K562 (cell line): ENCODE data around the gene PRKRIP1. TPM values are rescaled to one million over a fixed set of nuclear protein-coding genes. Genes with fewer than 3 reads are reported as not detected.
A peak's percentile ranks its signal among the peaks of the same experiment; 100 is the strongest.

Experiments
- ATAC-seq: fragments of 200-7000 bp; cut with Tn5 transposase; 3 replicates; pipeline ENCODE4 v1.9.1; 2020; ENCODE audit warnings: moderate library complexity
- BruUV-seq: library from RNA; stranded (reverse); fragments of 400-500 nt; replicated peaks from 2 replicates; lab custom pipeline; 2021; lab: Mats Ljungman, UMichigan
- CTCF ChIA-PET: fragments of 300-600 bp; formaldehyde crosslinking; extraction: SDS; loops from one replicate; lab custom pipeline; 2021; ENCODE audit warnings: low intra/inter-chr PET ratio; lab: Yijun Ruan, JAX
- POLR2A ChIA-PET: fragments of 300-600, 350-650 bp; sonication (Branson Sonifier 250); formaldehyde crosslinking; extraction: SDS; loops from one replicate; lab custom pipeline; 2021; ENCODE audit warnings: antibody characterized with exemption, inconsistent platforms; lab: Yijun Ruan, JAX
- DNase-seq, 4 experiments: peaks; one replicate each; pipeline versions ENCODE4 v3.0.0 to v3.0.0-alpha.2; 2011 to 2018; ENCODE audit warnings: low spot score in 3 of 4, mixed read lengths in 3 of 4; ENCODE audit errors: extremely low read depth in 1 of 4
- FAIRE-seq: peaks from 2 replicates; lab custom pipeline; 2011; peaks lifted over from hg19 to GRCh38; lab: Jason Lieb, UNC
- H2AFZ ChIP-seq: 2 replicates; pipeline ENCODE4 v1.6.0; 2011; ENCODE audit warnings: low read depth, low read length, control low read depth, inconsistent platforms
- H3K27ac ChIP-seq: fragments of 200-600 bp; 3 replicates; pipeline ENCODE4 v1.8.0; 2011; ENCODE audit warnings: low read depth, mild to moderate bottlenecking, control low read depth, inconsistent platforms, low read length, moderate library complexity, mixed read lengths; ENCODE audit errors: extremely low read depth
- H3K27me3 ChIP-seq, 2 experiments: fragments of 300-600 bp in 1 of 2; 2 replicates in 1 of 2; 3 replicates in 1 of 2; pipeline versions ENCODE4 v1.6.0 to v1.8.0; 2011; ENCODE audit warnings: inconsistent platforms in 2 of 2, low read length in 2 of 2, mild to moderate bottlenecking in 1 of 2, mixed read lengths in 1 of 2, moderate library complexity in 1 of 2; ENCODE audit not compliant: control insufficient read depth in 2 of 2, insufficient read depth in 2 of 2
- H3K36me3 ChIP-seq: fragments of 300-600 bp; 3 replicates; pipeline ENCODE4 v1.8.0; 2011; ENCODE audit warnings: mild to moderate bottlenecking, low read length, inconsistent platforms; ENCODE audit not compliant: control insufficient read depth, insufficient read depth
- H3K4me1 ChIP-seq, 2 experiments: fragments of 200-600 bp in 1 of 2; replicated peaks in 1 of 2; 2 replicates in 1 of 2; 3 replicates in 1 of 2; pipeline versions ENCODE4 v1.5.1 to v1.8.0; 2011; ENCODE audit warnings: inconsistent platforms in 2 of 2, low read length in 2 of 2, mild to moderate bottlenecking in 1 of 2, mixed read lengths in 1 of 2, moderate library complexity in 1 of 2; ENCODE audit not compliant: control insufficient read depth in 2 of 2, insufficient read depth in 2 of 2
- H3K4me2 ChIP-seq: 2 replicates; pipeline ENCODE4 v1.6.1; 2011; ENCODE audit warnings: low read length, control low read depth, inconsistent platforms, mixed read lengths; ENCODE audit not compliant: insufficient read depth
- H3K4me3 ChIP-seq: fragments of 200-600 bp; sonication (generic), shearing (Covaris generic); 2 replicates; pipeline ENCODE4 v1.5.1; 2016; ENCODE audit warnings: control low read depth, inconsistent platforms
- H3K79me2 ChIP-seq: fragments of 200-600 bp; 3 replicates; pipeline ENCODE4 v1.8.0; 2011; ENCODE audit warnings: low read length, inconsistent platforms; ENCODE audit not compliant: control insufficient read depth, insufficient read depth
- H3K9ac ChIP-seq, 2 experiments: 2 replicates each; pipeline versions ENCODE4 v1.6.0 to v1.6.1; 2011; ENCODE audit warnings: low read depth in 2 of 2, low read length in 2 of 2, control low read depth in 1 of 2, inconsistent platforms in 1 of 2, mild to moderate bottlenecking in 1 of 2, mixed read lengths in 1 of 2; ENCODE audit not compliant: insufficient read depth in 1 of 2
- H3K9me1 ChIP-seq: one replicate; pipeline ENCODE4 v1.6.0; 2011; ENCODE audit warnings: inconsistent platforms, mild to moderate bottlenecking, low read length, moderate library complexity; ENCODE audit not compliant: control insufficient read depth, insufficient read depth
- H3K9me3 ChIP-seq: replicated peaks from 2 replicates; pipeline ENCODE4 v1.5.1; 2011; ENCODE audit warnings: low read depth, low read length, inconsistent platforms; ENCODE audit not compliant: control insufficient read depth, insufficient read depth
- H4K20me1 ChIP-seq: replicated peaks from 2 replicates; pipeline ENCODE4 v1.6.1; 2011; ENCODE audit warnings: low read length, inconsistent platforms, mixed read lengths; ENCODE audit not compliant: control insufficient read depth, insufficient read depth
- CTCF ChIP-seq, 3 experiments: IDR thresholded peaks in 2 of 3; conservative IDR thresholded peaks in 1 of 3; 2 replicates each; pipeline ENCODE4 v1.5.1; 2011 to 2012; ENCODE audit warnings: low read length in 3 of 3, mild to moderate bottlenecking in 3 of 3, control low read depth in 2 of 3, improper control_type of control experiment in 1 of 3, inconsistent platforms in 1 of 3, low read depth in 1 of 3, mixed read lengths in 1 of 3, moderate library complexity in 1 of 3; ENCODE audit not compliant: insufficient read depth in 2 of 3
- EGR1 ChIP-seq: fragments of 450-650 bp; conservative IDR thresholded peaks from 2 replicates; pipeline ENCODE4 v1.6.1; 2017; ENCODE audit warnings: mild to moderate bottlenecking
- FOXJ3 ChIP-seq: sonication (generic); formaldehyde crosslinking; IDR thresholded peaks from 2 replicates; pipeline ENCODE4 v1.4.0; 2020; ENCODE audit warnings: mild to moderate bottlenecking, missing genetic modification reagents
- POLR2G ChIP-seq: fragments of 200-400 bp; formaldehyde crosslinking; IDR thresholded peaks from 2 replicates; pipeline ENCODE4 v1.6.1; 2017; ENCODE audit warnings: low read depth, mild to moderate bottlenecking, antibody characterized with exemption, low read length, moderate library complexity
- WGBS: fragments of 100-300 bp; shearing (Covaris generic); methylation state at CpG from one replicate; pipeline ENCODE4 v1.1.6; 2016; ENCODE audit warnings: low coverage, mixed read lengths; ENCODE audit not compliant: insufficient coverage; ENCODE audit errors: missing lambda C conversion rate; 5-methylcytosine and 5-hydroxymethylcytosine counted together
- in situ Hi-C: fragments of 300-500 bp; cut with MboI; formaldehyde crosslinking; loops from 4 replicates; pipeline ENCODE4 v1.15.0; 2018; ENCODE audit warnings: inconsistent platforms, mixed read lengths
- intact Hi-C: fragments of 100-400 bp; cut with micrococcal nuclease; formaldehyde crosslinking; loops from 2 replicates; pipeline ENCODE4 v1.14.2; 2022
- polyA plus RNA-seq, 8 experiments: library from polyadenylated mRNA; depleted of rRNA in 4 of 8; stranded (reverse) in 5 of 8; unstranded in 3 of 8; fragments of >200 nt; fragmentation: Nextera tagmentation in 2 of 8; fragmentation: Illumina TruSeq in 1 of 8; extraction: Ambion mirVana in 2 of 8; extraction: Trizol in 1 of 8; gene quantifications; 2 replicates each; pipeline versions ENCODE4 v1.2.1 to v1.2.3, GENCODE V29; 2011 to 2014; ENCODE audit warnings: inconsistent platforms in 1 of 8, missing spikeins in 1 of 8
- total RNA-seq, 7 experiments: library from RNA; depleted of rRNA in 6 of 7; stranded (reverse); fragments of >200 nt in 6 of 7; fragmentation: Illumina TruSeq in 2 of 7; extraction: Trizol in 2 of 7; gene quantifications; 2 replicates each; pipeline versions ENCODE4 v1.2.1 to v1.2.3, GENCODE V29; 2011 to 2021; ENCODE audit warnings: low replicate concordance in 1 of 7

PRKRIP1 gene
- total and polyA plus RNA-seq, 9 of the 15 experiments (the other 6 are each of a cell fraction or from before 2014, with no cell fraction given), result 14.9 to 52.1 (median 19.8) TPM

GRCh38 chr7:102450242-102450641, 54.1 kb downstream of the PRKRIP1 start:
- TF ChIP-seq FOXJ3 (no peak), CTCF (IDR thresholded peaks at IDR 0.05 in 2 of 3, conservative IDR thresholded peaks at IDR 0.05 in 1 of 3; ENCODE audit: insufficient read depth in 2 of 3, low read depth in 1 of 3, low read length in 3 of 3) (peak in 2 of 3 experiments; percentile 15 to 28; a peak in 1 of 6 replicates), EGR1 (peak; percentile 19; the same call in 1 of the 2 replicates), POLR2G (peak; percentile 28; the same call in 1 of the 2 replicates)
- Histone ChIP-seq H3K4me2 (no peak overlapping the region), H3K27ac (no peak overlapping the region), H3K4me1 (peaks cover 11 to 40% of the 10 kb centered on the region in 2 experiments), H3K9ac (peak overlapping the region in 1 of 2 experiments; percentile 63; a peak in 1 of 4 replicates), H3K9me1 (no peaks in the 10 kb centered on the region), H3K79me2 (no peaks in the 10 kb centered on the region), H3K36me3 (peaks cover 13% of the 10 kb centered on the region; the same call in 1 of the 3 replicates), H3K9me3 (no peaks in the 10 kb centered on the region), H2AFZ (no peak overlapping the region), H4K20me1 (no peaks in the 10 kb centered on the region), H3K27me3 (no peaks in the 10 kb centered on the region), H3K4me3 (no peak overlapping the region)
- 66% methylated on average over 6 of the region's 6 CpGs for WGBS
- in situ Hi-C loops, result loop anchor here (25.0 kb wide), 2 partner anchors 112 to 212 kb away; partner anchors contain the start of genes POLR2J2, POLR2J3, SPDYE2 and SPDYE2B
- ATAC-seq (no peak), DNase-seq (no peak), FAIRE-seq (no peak)
- BruUV-seq, result no TSS peak
- intact Hi-C loops, result loop anchor here (2.0 kb wide), 1 partner anchor 47 kb away; no protein-coding TSS in a partner anchor
- CTCF ChIA-PET, result interaction anchor here (1.0 to 1.3 kb wide), 2 partner anchors 38 to 45 kb away, joined by 3 to 6 read pairs; no protein-coding TSS in a partner anchor
- POLR2A ChIA-PET, result interaction anchor here (0.8 to 2.7 kb wide), 2 partner anchors 10 to 15 kb away, joined by 3 to 7 read pairs; no protein-coding TSS in a partner anchor
